RPMI7951 (cell line): ENCODE measurements around the gene PPP2R3A. TPM values are rescaled to one million over a fixed set of nuclear protein-coding genes. Genes with fewer than 3 reads are reported as not detected.
A peak's percentile ranks its signal among the peaks of the same experiment; 100 is the strongest.

Experiments used
- DNase-seq: peaks from one replicate; pipeline ENCODE4 v3.0.0-alpha.2; 2012; ENCODE audit warnings: low read depth
- total RNA-seq: library from RNA; depleted of rRNA; stranded (reverse); fragments of >200 nt; shearing (Covaris generic); gene quantifications from 2 replicates; pipeline ENCODE4 v1.2.3, GENCODE V29; 2014

PPP2R3A gene
- total RNA-seq, 1 experiment from 2014 or later: 15.1 TPM

DNA sequence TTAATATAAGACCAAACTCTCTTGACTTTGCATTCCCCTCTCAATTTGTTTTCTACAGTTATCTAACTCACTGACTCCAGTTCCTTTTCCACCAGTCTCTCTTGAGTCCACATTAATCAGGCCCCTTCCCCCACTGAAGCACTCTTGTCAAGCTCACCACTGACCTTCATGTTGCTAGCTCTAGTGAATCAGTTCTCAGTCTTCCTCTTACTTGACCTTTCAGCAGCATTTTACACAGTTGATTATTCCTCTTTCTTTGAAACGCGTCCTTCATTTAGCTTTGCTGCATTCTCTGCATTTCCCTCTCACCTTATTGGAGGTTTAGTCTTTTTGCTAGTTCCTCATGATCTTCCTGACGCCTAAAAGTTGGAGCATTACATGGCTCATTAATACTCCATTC, 8.3 kb downstream of the PPP2R3A start:
- DNase-seq: no peak

GRCh38 chr3:135975053-135975452, 9.5 kb downstream of the PPP2R3A start:
- no peak for DNase-seq

DNA sequence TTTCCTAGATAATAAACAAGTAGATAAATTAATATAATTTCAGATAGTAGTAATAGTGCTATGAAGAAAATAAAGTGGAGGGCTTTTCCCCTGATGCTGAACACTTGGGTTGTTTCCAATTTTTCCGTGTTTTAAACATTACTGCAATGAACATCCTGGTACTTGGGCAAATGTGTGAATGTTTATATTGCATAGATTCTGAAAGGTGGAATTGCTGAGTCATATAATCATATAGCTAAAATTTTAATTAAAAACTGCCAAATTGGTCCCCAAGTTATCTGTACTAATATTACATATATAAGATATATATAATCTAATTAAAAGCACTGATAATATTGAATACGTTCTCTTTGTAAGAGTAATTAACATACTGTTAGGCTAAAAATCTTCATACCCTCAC, 10.0 kb downstream of the PPP2R3A start:
- no peak for DNase-seq

DNA sequence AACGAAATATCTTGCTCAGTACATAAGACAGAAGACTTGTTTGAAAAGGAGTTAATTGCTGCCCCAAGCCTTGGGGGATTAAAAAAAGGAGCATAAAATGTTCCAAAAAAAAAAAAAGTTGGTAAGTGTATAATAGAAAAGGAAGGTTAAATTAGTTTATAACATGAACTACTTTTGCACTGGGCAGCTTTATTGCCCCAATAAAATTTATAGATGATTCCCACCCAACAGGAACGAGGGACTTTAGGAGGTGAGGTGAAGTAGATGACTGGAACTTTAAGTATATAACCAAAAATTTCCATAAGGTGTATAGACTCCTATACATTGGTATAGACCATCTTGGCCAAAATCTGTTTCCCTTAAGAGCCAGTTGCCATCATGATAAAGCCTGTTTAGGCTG, 14.8 kb downstream of the PPP2R3A start:
- no peak for DNase-seq

DNA sequence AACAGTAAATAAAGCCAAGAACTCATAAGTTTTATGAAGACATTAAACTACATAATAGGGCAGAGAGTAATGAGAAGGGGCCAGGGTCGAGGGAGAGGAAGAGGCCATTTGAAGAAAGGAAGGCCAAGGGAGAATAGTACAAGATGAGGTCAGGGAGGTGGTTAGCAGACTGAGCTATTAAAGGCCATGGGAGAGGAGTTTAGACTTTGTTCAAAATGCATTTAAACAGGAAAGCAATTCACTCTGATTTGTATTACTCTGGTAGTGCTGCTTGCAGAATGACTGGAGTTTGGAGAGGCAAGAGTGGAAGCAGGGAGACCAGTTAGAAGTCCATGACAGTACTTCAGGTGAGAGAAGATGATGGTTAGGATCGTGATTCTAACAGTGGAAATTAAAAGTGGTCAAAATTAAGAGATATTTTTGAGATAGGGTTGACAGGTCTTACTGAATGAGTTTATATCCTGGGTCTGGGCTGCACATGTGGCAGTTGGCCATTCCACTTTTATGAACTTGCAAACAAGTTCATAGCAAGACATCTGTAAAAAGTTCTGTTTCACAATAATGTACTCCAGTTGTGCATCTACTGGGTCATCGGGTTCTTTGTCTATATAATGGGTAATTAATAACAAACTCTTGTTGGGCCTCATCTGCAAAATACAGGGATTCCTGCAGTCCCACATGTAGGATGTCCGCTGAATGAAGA, 16.3 kb downstream of the PPP2R3A start:
- DNase-seq: no peak

DNA sequence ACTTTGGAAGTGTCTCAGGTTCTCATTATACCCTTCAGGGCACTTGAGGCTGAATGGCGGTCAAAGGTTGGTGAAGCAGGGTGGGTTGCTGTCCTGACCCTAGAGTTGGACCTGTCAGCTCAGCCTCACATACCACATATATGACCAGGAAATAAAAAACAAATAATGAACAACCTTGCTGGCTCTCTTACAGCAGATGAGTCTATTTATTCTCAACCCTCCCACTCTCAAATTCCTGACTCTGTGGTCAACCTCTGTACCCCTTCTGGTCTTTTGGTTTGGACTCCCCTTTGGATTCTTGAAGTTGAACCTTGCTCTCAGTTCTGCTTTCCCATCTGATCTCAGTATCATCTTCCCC, 16.9 kb downstream of the PPP2R3A start:
- DNase-seq: peak; percentile 42

DNA sequence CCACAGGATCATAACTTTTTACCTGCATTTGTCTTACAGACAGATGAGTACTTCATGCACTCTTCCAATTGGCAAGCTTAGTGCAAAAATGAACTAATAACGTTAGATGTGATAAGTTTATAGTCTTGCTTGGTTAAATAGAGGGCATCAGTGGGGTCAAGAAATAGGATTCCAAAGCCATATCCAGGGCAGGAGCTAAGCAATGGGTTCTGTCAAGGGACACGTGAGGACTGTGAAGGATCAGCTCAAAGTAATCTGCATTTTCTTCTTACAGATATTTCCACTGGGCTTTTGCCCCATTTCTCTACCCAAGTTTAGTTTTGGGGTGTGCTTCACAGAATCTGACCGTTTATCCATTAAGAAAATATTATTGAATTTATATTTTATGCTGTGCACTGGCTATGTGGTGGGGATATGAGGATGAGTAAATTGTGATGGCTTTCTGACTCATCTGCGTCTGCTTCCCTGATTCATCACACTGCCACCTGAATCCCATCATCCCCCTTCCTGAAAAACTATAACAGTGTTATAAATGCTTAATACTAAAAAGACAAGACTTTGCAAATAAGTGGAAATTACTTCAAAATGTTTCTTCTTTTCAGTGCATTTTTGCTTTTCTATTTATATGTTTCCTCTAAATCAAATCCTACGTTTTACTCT, 17.5 kb downstream of the PPP2R3A start:
- peak; percentile 63 for DNase-seq

- DNase-seq: no peak
Observed at GRCh38 chr3:135987661-135988060, 22.1 kb downstream of the PPP2R3A start.

DNA sequence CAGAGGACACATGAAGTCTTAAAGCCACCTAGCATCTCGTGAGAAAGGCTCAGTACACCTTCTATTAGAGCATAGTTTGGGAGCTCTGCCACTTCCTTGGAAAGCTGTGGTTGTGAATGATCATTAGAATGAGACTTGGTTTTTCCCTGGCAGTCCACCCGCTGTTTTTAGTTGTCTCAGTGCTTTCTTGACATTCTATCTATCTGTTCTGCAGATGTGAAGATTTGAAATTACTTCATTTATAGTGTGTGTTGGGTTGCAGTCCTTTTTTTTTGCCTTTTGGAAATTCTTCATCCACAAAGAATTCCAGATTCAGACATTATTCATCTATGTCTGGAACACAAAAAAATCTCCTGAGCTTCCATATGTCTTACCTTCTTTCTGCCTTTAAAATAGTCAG, 23.7 kb downstream of the PPP2R3A start:
- peak; percentile 50 for DNase-seq

GRCh38 chr3:135990903-135991302, 25.4 kb downstream of the PPP2R3A start:
- no peak for DNase-seq

- no peak for DNase-seq
Observed at GRCh38 chr3:135991621-135992020, 26.1 kb downstream of the PPP2R3A start.

DNA sequence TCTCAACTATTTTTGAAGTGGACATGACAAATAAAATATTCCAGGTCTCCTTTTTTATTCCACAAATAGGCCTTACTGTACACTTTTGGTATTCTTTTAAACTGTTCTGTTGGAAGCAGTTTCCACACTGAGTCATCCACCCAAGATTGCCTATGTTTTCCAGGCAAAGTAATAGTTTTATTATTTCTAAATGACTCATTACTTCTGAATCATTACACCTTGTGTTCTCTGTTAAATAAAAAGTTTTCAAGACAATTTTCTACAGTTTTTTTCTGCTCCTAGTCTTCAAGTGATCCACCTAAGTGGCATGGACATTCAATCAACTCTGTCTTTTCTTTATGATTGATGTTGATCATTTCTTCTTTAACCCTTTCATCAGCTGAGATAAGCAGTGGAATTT, 26.5 kb downstream of the PPP2R3A start:
- peak; percentile 78 for DNase-seq

- DNase-seq: no peak
Observed at GRCh38 chr3:135994708-135995337, 29.3 kb downstream of the PPP2R3A start.

DNA sequence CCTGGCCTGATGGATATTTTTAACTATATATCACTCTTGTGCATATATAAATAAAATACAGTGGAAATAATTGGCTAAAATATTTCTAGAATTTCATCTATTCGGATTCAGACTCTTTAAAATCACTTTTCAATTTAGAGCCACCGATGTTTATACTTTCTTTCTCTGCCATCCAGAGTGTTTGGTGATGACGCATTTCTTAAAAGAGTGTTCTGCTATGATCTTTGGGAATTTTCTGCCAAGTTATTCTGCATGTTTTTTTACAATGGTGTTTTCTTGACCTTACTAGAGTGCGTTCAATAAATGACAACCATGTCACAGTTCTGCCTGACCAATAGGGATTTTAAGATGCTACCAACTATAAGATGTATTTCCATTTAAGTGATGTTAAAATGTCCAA, 30.2 kb downstream of the PPP2R3A start:
- DNase-seq: no peak

DNA sequence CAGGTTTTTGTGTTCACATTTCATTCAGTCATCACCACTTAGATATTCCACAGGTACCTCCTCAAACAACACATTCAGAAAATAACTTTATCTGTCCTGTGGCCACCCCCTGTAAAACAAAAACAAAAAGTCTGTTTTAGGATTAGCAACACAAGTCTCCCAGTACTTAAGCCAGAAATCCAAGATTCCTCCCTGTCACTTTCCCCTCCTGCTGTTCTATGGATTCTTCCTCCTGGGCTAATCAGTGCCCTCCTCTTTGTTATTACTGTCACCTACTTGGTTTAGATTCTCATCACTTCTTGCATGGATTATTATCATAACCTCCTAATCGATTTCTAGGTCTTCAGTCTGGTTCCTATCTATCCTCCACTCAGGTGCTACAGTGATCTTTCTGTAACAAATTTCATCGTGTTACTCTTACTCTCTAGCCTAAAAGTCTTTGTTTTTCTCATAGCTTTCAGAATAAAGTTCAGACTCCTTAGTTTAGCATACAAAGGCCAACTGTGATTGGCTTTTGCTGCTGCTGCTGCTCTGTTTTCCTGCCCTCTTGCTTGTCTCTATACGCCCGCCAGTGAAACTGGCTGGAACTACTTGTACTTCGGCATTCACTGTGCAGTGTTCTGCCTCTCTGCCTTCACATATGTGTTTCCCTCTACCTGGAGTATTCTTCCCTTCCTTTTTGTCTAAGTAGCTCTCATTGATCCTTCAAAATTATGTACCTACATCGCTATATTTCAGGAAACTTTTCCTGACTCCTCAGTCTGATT, 32.2 kb downstream of the PPP2R3A start:
- DNase-seq: no peak

GRCh38 chr3:136008221-136008620, 42.7 kb downstream of the PPP2R3A start:
- DNase-seq: no peak

DNA sequence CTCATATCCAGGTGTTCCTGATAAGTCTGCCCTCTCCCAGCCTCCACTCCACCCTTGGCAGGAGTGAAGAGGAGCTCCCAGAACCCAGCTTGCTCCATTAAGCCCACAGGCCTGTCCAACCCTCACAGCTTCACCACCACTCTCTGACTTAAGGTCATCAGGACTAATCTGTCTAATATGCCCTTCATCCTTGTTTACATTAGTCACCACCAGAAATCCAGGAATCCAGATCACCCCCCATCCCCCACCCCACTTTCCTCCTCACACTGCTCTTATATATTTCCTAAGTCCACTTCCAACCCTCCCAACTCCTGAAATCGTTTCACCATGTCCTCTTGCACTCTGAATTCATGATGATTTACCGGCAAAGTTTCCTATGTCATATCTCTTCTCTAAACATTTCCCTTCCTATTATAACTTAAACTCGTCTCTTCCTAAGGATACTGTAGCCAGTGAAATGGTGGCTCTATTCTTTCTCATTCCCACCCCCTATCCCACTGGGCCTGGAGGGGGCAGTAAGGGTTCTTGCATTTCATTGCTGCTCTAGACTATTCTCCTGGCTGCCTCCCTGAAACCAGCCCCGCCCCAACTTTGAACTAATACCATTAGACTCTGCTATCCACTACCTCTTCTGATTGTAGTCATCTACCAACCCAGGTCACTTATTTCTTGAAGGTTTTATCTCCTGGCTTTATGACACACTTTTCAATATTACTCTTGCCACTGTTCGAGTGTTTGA, 43.4 kb downstream of the PPP2R3A start:
- no peak for DNase-seq

DNA sequence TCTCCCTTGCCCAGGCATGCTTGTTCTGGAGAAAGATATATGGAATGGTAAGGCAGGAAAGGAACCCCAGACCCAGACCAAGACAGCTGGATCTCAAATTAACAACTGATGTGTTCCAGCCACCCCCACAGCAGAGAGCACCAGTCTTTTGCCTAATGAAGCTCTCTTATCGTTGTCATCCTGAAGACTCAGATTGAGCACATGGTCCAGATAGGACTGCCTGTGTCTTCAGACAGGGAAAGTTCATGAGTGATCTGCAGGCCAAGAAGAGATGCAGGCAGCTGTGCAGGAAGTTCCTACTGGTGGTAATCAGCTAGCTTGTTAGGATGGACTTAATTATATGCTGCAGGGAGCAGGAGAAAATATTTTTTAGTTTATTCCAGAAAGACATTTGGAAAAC, 53.3 kb downstream of the PPP2R3A start:
- peak; percentile 14 for DNase-seq

GRCh38 chr3:136021803-136022202, 56.3 kb downstream of the PPP2R3A start:
- no peak for DNase-seq

DNA sequence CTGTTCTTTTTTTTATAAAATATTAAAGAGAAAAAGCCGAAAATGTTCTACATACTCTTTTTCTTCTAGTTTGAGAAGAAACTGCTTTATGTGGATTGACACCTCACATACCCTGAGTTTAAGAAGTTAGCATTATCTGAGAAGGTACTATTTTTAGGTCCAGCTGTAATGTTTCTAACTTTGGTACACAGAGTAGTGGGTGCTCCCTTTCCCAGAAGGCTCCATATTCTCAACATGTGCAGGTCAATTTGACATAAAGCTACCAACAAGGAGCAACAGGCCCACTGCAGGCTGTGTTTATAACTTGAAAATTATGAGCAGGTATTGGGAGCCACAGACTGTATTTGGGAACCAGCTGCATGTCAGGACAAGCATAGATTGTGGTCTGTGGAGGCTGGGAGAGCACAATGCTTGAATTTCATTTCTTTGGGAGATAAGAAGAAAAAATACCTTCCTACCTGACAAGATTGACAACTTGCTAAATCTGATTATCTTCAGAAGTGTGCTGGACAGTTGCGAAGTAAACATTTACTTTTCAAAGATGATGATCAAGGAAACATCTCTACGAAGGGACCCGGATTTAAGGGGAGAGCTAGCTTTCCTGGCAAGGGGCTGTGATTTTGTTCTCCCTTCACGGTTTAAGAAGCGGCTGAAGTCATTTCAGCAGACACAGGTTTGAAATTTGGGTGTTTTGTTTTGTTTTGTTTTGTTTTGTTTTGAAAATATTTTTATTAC, 57.2 kb downstream of the PPP2R3A start:
- DNase-seq: no peak
